D721Med (cell line): ENCODE measurements around the gene PPP3R1.

ENCODE experiments used
- DNase-seq: peaks from one replicate; pipeline ENCODE4 v3.0.0; 2011; ENCODE audit warnings: low spot score; ENCODE audit not compliant: insufficient read length
- FAIRE-seq: peaks from 2 replicates; lab custom pipeline; 2011; peaks lifted over from hg19 to GRCh38; lab: Jason Lieb, UNC
- CTCF ChIP-seq: IDR thresholded peaks from 2 replicates; pipeline ENCODE4 v1.5.1; 2012; ENCODE audit warnings: mild to moderate bottlenecking, control low read depth; ENCODE audit not compliant: insufficient read depth; ENCODE audit errors: missing control alignments

The PPP3R1 gene

DNA sequence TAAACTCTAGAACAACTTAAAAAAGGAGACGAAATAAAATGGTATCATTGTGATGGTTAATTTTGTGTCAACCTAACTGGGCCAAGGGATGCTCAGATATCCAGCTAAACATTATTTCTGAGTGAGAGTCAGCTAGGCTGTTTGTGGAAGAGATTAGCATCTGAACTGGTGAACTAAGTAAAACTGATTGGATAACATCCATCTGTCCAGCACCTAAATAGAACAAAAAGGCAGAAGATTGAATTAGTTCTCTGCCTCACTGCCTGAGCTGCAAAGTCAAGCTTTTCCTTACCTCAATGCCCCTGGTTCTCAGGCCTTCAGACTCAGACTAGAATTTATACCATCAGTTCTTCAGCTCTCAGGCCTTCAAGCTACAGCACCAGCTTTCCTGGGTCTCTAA is 30.0 kb downstream of the PPP3R1 start:
- no peak for TF ChIP-seq CTCF
- DNase-seq (no peak), FAIRE-seq (peak; percentile 90)

DNA sequence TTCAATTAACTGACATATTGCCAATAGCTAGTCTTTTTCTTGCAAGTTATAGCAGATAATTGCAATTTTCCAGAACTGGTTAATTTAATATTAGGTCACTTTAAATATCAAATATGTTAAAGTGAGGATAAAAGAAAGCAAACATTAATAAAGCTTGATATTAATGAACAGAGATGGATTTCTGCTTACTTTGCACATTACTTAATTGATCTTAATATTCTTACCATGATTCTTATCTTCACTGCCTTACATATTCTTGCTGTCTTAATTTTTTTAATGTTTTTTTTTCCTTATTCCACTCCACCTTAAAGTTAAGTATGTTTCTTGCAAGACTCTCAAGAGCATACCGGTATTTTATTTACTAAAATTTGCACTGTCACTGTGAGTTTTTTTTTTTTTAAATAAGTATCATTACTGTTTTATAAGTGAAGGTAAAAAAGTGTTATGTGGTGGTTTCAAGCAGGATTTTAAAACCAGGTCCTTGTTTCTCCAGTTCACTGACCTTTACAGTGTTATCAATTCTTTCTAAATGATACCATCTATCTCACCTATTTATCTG is 33.9 kb downstream of the PPP3R1 start:
- no peak for TF ChIP-seq CTCF
- FAIRE-seq (no peak), DNase-seq (no peak)

- DNase-seq, result no peak
- no peak for FAIRE-seq
- TF ChIP-seq CTCF, result no peak
These were observed 34.6 kb downstream of the PPP3R1 start for GRCh38 chr2:68217729-68218128.

GRCh38 chr2:68216454-68217310 is 35.6 kb downstream of the PPP3R1 start:
- DNase-seq (no peak), FAIRE-seq (no peak)
- TF ChIP-seq CTCF, result no peak

GRCh38 chr2:68214381-68214780 is 38.0 kb downstream of the PPP3R1 start:
- no peak for DNase-seq
- TF ChIP-seq CTCF, result no peak
- no peak for FAIRE-seq

DNA sequence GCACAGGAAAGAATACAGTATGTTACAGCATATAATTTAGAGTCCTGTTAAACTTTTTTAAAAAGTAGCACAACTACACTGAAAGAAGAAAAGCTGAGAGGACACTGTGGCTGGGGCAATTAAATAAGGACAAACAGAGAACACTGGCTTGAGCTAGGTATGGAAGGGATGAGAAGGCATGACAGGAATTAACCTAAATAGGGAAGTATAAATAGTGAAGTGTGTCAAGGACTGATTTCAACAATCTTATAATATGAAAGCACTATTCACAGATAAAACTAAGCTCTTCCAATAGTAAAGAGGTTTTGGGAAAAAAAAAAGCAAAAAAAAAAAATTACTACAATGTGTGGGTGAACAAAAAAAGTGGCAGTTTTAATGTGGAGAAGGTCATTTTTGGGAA is 45.5 kb downstream of the PPP3R1 start:
- DNase-seq, result no peak
- TF ChIP-seq CTCF, result no peak
- FAIRE-seq, result no peak

DNA sequence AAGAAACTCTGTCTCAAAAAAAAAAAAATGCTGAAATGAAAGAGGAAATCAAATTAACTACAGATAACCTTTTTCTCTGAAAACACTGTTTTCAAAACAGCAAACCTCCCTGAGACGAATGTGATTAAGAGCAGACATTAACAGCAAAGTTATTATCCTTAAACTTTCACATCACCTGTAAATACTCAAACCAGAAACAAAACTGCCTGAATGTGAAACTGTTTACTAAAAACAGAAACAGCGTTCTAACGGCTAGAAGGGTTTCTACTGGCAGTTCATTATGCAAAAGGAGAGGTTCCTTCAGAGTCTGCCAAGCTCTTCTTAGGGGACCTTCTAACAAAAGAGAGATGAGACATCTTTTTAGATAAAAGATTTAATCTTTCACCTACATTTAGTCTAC is 48.7 kb downstream of the PPP3R1 start:
- no peak for DNase-seq
- no peak for FAIRE-seq
- no peak for TF ChIP-seq CTCF
